Fibroblast of lung (primary cell): ENCODE data around the gene SUPT20HL2. TPM values are rescaled to one million over a fixed set of nuclear protein-coding genes. Genes with fewer than 3 reads are reported as not detected.

Source experiments
- DNase-seq, 2 donors: peaks; one replicate each; pipeline versions ENCODE4 v3.0.0 to v3.0.0-alpha.2; 2010; ENCODE audit warnings: low read depth in 2 of 2
- H2AFZ ChIP-seq: 2 replicates; pipeline ENCODE4 v1.5.1; 2012; ENCODE audit warnings: low read length, control low read depth, inconsistent platforms
- H3K27ac ChIP-seq: 2 replicates; pipeline ENCODE4 v1.5.1; 2011; ENCODE audit warnings: low read length, control low read depth; ENCODE audit not compliant: insufficient read depth
- H3K27me3 ChIP-seq: 2 replicates; pipeline ENCODE4 v1.5.1; 2011; ENCODE audit warnings: mild to moderate bottlenecking, low read length; ENCODE audit not compliant: control insufficient read depth, insufficient read depth
- H3K36me3 ChIP-seq: 2 replicates; pipeline ENCODE4 v1.5.1; 2011; ENCODE audit warnings: low read length; ENCODE audit not compliant: control insufficient read depth, insufficient read depth
- H3K4me1 ChIP-seq: 2 replicates; pipeline ENCODE4 v1.5.1; 2011; ENCODE audit warnings: low read length; ENCODE audit not compliant: control insufficient read depth, insufficient read depth; ENCODE audit errors: extremely low read depth
- H3K4me2 ChIP-seq: 2 replicates; pipeline ENCODE4 v1.5.1; 2011; ENCODE audit warnings: low read length, control low read depth; ENCODE audit not compliant: insufficient read depth; ENCODE audit errors: extremely low read depth
- H3K4me3 ChIP-seq, 4 experiments: fragments of 200-600 bp in 1 of 4; sonication (generic) in 1 of 4; replicated peaks in 1 of 4; 2 replicates each; pipeline ENCODE4 v1.5.1; 2011 to 2016; ENCODE audit warnings: low read length in 4 of 4, low read depth in 3 of 4, mild to moderate bottlenecking in 3 of 4, control low read depth in 2 of 4, inconsistent platforms in 1 of 4, mixed read lengths in 1 of 4; ENCODE audit not compliant: insufficient read depth in 1 of 4; ENCODE audit errors: control extremely low read depth in 1 of 4
- H3K79me2 ChIP-seq: 2 replicates; pipeline ENCODE4 v1.5.1; 2012; ENCODE audit warnings: mild to moderate bottlenecking, low read length, inconsistent platforms; ENCODE audit not compliant: control insufficient read depth, insufficient read depth
- H3K9ac ChIP-seq: 2 replicates; pipeline ENCODE4 v1.5.1; 2011; ENCODE audit warnings: mild to moderate bottlenecking, low read length, control low read depth; ENCODE audit not compliant: insufficient read depth
- H3K9me3 ChIP-seq: 2 replicates; pipeline ENCODE4 v1.5.1; 2012; ENCODE audit warnings: low read depth, low read length; ENCODE audit not compliant: control insufficient read depth, insufficient read depth
- H4K20me1 ChIP-seq: 2 replicates; pipeline ENCODE4 v1.5.1; 2011; ENCODE audit warnings: low read length; ENCODE audit not compliant: control insufficient read depth, insufficient read depth; ENCODE audit errors: extremely low read depth
- EZH2 ChIP-seq: IDR thresholded peaks from 2 replicates; pipeline ENCODE4 v1.5.1; 2012; ENCODE audit warnings: low read length, control low read depth, mild to moderate bottlenecking; ENCODE audit errors: missing control alignments
- polyA plus RNA-seq, 2 donors: library from polyadenylated mRNA; depleted of rRNA in 1 of 2; stranded (reverse) in 1 of 2; unstranded in 1 of 2; fragments of >200 nt; gene quantifications; 2 replicates each; pipeline ENCODE4 v1.2.1, GENCODE V29; 2011 to 2012; ENCODE audit warnings: missing spikeins in 1 of 2
- total RNA-seq: library from RNA; depleted of rRNA; stranded (reverse); fragments of >200 nt; gene quantifications from 2 replicates; pipeline ENCODE4 v1.2.1, GENCODE V29; 2014
- TF ChIP-seq, protein P1 (sequence below), 2 donors: IDR thresholded peaks in 1 of 2; conservative IDR thresholded peaks in 1 of 2; 1 replicate in 1 of 2; 2 replicates in 1 of 2; pipeline ENCODE4 v1.5.1; 2011 to 2012; ENCODE audit warnings: low read length in 2 of 2, control low read depth in 1 of 2, inconsistent platforms in 1 of 2, low read depth in 1 of 2, mild to moderate bottlenecking in 1 of 2

Gene SUPT20HL2
- total and polyA plus RNA-seq, 2 donors (not counting 1 experiment from before 2014, with no cell fraction given), result not detected

DNA sequence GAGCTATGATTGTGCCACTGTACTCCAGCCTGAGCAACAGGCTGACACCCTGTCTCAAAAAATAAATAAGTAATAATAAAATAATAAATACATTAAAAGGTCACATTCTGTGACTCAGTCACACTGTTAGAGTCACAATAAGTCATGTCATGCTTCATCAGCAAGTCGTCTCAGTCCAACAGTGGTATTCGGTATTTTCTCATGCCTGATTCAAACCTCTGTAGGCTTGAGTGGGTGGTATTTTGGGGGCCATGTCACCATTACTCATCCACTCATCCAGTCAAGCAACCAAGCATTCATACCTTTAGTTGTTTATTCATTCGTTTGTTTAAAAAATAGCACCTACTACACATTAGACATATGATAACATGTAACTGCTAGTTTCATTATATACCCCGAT lies 46.9 kb downstream of the SUPT20HL2 start:
- peak in 1 of 2 donors; percentile 48 for DNase-seq
- H4K20me1 ChIP-seq, result no peaks in the 10 kb centered on the region
- H3K4me1 ChIP-seq, result no peaks in the 10 kb centered on the region
- TF ChIP-seq, protein P1, sequence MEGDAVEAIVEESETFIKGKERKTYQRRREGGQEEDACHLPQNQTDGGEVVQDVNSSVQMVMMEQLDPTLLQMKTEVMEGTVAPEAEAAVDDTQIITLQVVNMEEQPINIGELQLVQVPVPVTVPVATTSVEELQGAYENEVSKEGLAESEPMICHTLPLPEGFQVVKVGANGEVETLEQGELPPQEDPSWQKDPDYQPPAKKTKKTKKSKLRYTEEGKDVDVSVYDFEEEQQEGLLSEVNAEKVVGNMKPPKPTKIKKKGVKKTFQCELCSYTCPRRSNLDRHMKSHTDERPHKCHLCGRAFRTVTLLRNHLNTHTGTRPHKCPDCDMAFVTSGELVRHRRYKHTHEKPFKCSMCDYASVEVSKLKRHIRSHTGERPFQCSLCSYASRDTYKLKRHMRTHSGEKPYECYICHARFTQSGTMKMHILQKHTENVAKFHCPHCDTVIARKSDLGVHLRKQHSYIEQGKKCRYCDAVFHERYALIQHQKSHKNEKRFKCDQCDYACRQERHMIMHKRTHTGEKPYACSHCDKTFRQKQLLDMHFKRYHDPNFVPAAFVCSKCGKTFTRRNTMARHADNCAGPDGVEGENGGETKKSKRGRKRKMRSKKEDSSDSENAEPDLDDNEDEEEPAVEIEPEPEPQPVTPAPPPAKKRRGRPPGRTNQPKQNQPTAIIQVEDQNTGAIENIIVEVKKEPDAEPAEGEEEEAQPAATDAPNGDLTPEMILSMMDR (conservative IDR thresholded peaks at IDR 0.05 in 1 of 2, IDR thresholded peaks at IDR 0.05 in 1 of 2; ENCODE audit: low read depth in 1 of 2, low read length in 2 of 2), result no peak
- no peak for TF ChIP-seq EZH2
- H3K9me3 ChIP-seq, result no peaks in the 10 kb centered on the region
- H2AFZ ChIP-seq, result no peak overlapping the region
- no peak overlapping the region for H3K4me2 ChIP-seq
- H3K9ac ChIP-seq, result no peak overlapping the region
- no peaks in the 10 kb centered on the region for H3K27me3 ChIP-seq
- H3K4me3 ChIP-seq, result no peak overlapping the region
- no peak overlapping the region for H3K27ac ChIP-seq
- no peaks in the 10 kb centered on the region for H3K36me3 ChIP-seq
- no peaks in the 10 kb centered on the region for H3K79me2 ChIP-seq

DNA sequence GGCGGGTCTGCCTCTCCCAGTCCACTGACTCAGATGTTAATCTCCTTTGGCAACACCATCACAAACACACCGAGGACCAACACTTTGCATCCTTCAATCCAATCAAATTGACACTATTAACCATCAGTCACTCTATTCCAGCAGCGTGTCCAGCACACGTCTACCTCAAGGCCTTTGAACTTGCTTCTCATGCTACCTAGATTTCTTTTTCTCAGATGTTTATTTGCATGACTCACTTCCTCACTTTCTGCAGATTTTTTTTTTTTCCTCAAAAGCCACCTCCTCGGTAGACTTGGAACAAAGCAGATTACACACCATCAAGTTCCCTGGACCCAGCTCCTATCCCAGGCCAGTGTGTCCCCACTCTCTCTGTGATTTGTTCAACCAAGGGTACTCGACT lies 49.5 kb downstream of the SUPT20HL2 start:
- Histone ChIP-seq H3K79me2 (no peaks in the 10 kb centered on the region), H3K4me3 (no peak overlapping the region), H3K4me1 (no peaks in the 10 kb centered on the region), H3K4me2 (no peak overlapping the region), H3K9me3 (no peaks in the 10 kb centered on the region), H2AFZ (no peak overlapping the region), H3K27me3 (no peaks in the 10 kb centered on the region), H3K9ac (no peak overlapping the region), H4K20me1 (no peaks in the 10 kb centered on the region), H3K27ac (no peak overlapping the region), H3K36me3 (no peaks in the 10 kb centered on the region)
- peak in 1 of 2 donors; percentile 22 for DNase-seq
- TF ChIP-seq, protein P1 (conservative IDR thresholded peaks at IDR 0.05 in 1 of 2, IDR thresholded peaks at IDR 0.05 in 1 of 2; ENCODE audit: low read depth in 1 of 2, low read length in 2 of 2), result no peak
- TF ChIP-seq EZH2, result no peak

DNA sequence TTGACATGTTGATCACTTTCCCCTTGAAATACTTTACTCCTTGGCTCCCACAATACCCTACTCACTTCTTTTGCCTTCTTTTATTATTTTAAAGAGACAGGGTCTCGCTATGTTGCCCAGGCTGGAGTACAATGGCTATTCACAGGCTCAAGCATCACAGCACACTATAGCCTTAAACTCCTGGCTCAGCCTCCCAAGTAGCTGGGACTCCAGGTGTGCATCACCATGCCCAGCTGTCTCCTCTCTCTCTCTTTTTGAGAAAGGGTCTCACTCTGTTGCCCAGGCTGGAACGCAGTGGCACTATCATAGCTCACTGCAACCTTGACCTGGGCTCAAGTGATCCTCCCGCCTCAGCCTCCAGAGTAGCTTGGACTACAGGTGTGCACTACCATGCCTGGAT lies 51.6 kb downstream of the SUPT20HL2 start:
- Histone ChIP-seq H3K27me3 (no peaks in the 10 kb centered on the region), H3K36me3 (no peaks in the 10 kb centered on the region), H3K4me1 (no peaks in the 10 kb centered on the region), H4K20me1 (no peaks in the 10 kb centered on the region), H3K4me2 (no peak overlapping the region), H3K9me3 (no peaks in the 10 kb centered on the region), H2AFZ (no peak overlapping the region), H3K4me3 (no peak overlapping the region), H3K9ac (no peak overlapping the region), H3K79me2 (no peaks in the 10 kb centered on the region), H3K27ac (no peak overlapping the region)
- no peak for DNase-seq
- TF ChIP-seq EZH2, result no peak
- TF ChIP-seq, protein P1 (conservative IDR thresholded peaks at IDR 0.05 in 1 of 2, IDR thresholded peaks at IDR 0.05 in 1 of 2; ENCODE audit: low read depth in 1 of 2, low read length in 2 of 2), result no peak

Other genes with a start within 250 kb of the SUPT20HL2 start
- 41.1 and 61.9 TPM in 2 replicates for gene ZFX, start 164.3 kb downstream of the SUPT20HL2 start, total RNA-seq
- gene ZFX, start 164.3 kb downstream of the SUPT20HL2 start, polyA plus RNA-seq, result 31.2 and 37.7 TPM in 2 replicates
- gene SUPT20HL1, start 46.6 kb upstream of the SUPT20HL2 start, total RNA-seq, result not detected in 2 replicates
- not detected in 2 replicates for gene SUPT20HL1, start 46.6 kb upstream of the SUPT20HL2 start, polyA plus RNA-seq
- 2.8 and 5.1 TPM in 2 replicates for gene PDK3, start 151.2 kb upstream of the SUPT20HL2 start, total RNA-seq
- 3.7 and 4.2 TPM in 2 replicates for gene PDK3, start 151.2 kb upstream of the SUPT20HL2 start, polyA plus RNA-seq